Karpas-422 (cell line): Measurements from ENCODE around the gene GLIS1. TPM values are rescaled to one million over a fixed set of nuclear protein-coding genes. Genes with fewer than 3 reads are reported as not detected.

ENCODE experiments used
- DNase-seq: peaks from one replicate; pipeline ENCODE4 v3.0.0-alpha.2; 2015
- H2AFZ ChIP-seq: fragments of 200-600 bp; sonication (generic); 2 replicates; pipeline ENCODE4 v1.6.1; 2014; ENCODE audit warnings: antibody characterized with exemption, low read length, mixed read lengths
- H3K27ac ChIP-seq: fragments of 200-600 bp; sonication (generic); 2 replicates; pipeline ENCODE4 v1.5.1; 2014; ENCODE audit warnings: mild to moderate bottlenecking, low read length, moderate library complexity
- H3K27me3 ChIP-seq: fragments of 200-600 bp; sonication (generic); 2 replicates; pipeline ENCODE4 v1.6.1; 2014; ENCODE audit warnings: low read length, mixed read lengths
- H3K36me3 ChIP-seq: fragments of 200-600 bp; sonication (generic); 2 replicates; pipeline ENCODE4 v1.6.1; 2014; ENCODE audit warnings: low read length, mixed read lengths; ENCODE audit not compliant: insufficient read depth
- H3K4me1 ChIP-seq: fragments of 200-600 bp; sonication (generic); 2 replicates; pipeline ENCODE4 v1.6.1; 2014; ENCODE audit warnings: mild to moderate bottlenecking, low read length, mixed read lengths
- H3K4me2 ChIP-seq: fragments of 200-600 bp; sonication (generic); 2 replicates; pipeline ENCODE4 v1.6.1; 2014; ENCODE audit warnings: low read length, low read depth, mild to moderate bottlenecking; ENCODE audit not compliant: poor library complexity, severe bottlenecking
- H3K4me3 ChIP-seq: fragments of 200-600 bp; sonication (generic); 2 replicates; pipeline ENCODE4 v1.5.1; 2014; ENCODE audit warnings: mild to moderate bottlenecking, antibody characterized with exemption, low read length, mixed read lengths
- H3K79me2 ChIP-seq: fragments of 200-600 bp; sonication (generic); 2 replicates; pipeline ENCODE4 v1.6.1; 2014; ENCODE audit warnings: mild to moderate bottlenecking, low read length, mixed read lengths
- H3K9ac ChIP-seq: fragments of 200-600 bp; sonication (generic); 2 replicates; pipeline ENCODE4 v1.6.0; 2014; ENCODE audit warnings: low read length
- H3K9me2 ChIP-seq: fragments of 200-600 bp; sonication (generic), shearing (Covaris generic); replicated peaks from 2 replicates; pipeline ENCODE4 v1.6.0; 2014; ENCODE audit warnings: mild to moderate bottlenecking, low read length, moderate library complexity; ENCODE audit not compliant: insufficient read depth
- H3K9me3 ChIP-seq: fragments of 300-700, 200-600 bp; sonication (generic); 2 replicates; pipeline ENCODE4 v1.6.1; 2014; ENCODE audit warnings: low read length, mixed read lengths
- H4K20me1 ChIP-seq: fragments of 200-600 bp; sonication (generic); 2 replicates; pipeline ENCODE4 v1.6.1; 2014; ENCODE audit warnings: mild to moderate bottlenecking, antibody characterized with exemption, low read length, low read depth; ENCODE audit not compliant: insufficient read depth
- total RNA-seq: library from RNA; depleted of rRNA; stranded (reverse); fragments of >200 nt; shearing (Covaris generic); gene quantifications from 2 replicates; pipeline ENCODE4 v1.2.3, GENCODE V29; 2014; ENCODE audit warnings: low replicate concordance

Gene GLIS1
- total RNA-seq, 1 experiment from 2014 or later: not detected

DNA sequence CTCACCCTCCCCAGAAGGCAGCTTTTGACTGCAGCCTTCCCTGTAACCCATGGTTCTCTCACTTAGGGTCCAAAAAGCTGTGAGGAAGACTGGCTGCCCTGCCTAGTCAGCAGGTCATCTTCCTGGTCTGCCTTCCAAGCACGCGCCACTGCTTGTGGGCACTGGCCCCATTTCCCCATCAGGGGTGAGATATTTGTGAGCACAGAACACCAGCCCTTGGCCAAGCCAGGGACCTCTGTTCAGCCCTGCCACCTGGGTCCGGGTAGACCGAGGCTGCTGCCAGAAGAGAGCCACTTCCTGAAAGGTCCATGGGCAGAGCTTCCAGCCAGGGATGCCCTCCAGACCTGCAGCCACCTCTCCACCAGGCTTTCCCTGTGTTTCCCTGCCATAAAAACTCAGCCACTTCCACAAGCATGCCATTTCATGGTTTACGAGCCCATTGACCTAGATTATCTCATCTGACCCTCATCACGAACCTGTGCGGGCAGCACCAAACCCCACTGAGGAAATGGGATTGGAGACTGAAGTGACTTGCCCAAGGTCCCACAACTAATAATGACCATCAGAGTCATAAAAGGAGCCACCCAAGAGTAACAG is 40.5 kb downstream of the GLIS1 start:
- H3K9me2 ChIP-seq: no peaks in the 10 kb centered on the region
- H3K4me3 ChIP-seq: no peak overlapping the region
- no peak overlapping the region for H3K9ac ChIP-seq
- DNase-seq: no peak
- H3K4me2 ChIP-seq: no peak overlapping the region
- H2AFZ ChIP-seq: no peak overlapping the region
- H3K9me3 ChIP-seq: no peaks in the 10 kb centered on the region
- no peak overlapping the region for H3K27ac ChIP-seq
- H3K79me2 ChIP-seq: no peaks in the 10 kb centered on the region
- no peaks in the 10 kb centered on the region for H4K20me1 ChIP-seq
- no peaks in the 10 kb centered on the region for H3K4me1 ChIP-seq
- H3K36me3 ChIP-seq: no peaks in the 10 kb centered on the region
- H3K27me3 ChIP-seq: no peaks in the 10 kb centered on the region

DNA sequence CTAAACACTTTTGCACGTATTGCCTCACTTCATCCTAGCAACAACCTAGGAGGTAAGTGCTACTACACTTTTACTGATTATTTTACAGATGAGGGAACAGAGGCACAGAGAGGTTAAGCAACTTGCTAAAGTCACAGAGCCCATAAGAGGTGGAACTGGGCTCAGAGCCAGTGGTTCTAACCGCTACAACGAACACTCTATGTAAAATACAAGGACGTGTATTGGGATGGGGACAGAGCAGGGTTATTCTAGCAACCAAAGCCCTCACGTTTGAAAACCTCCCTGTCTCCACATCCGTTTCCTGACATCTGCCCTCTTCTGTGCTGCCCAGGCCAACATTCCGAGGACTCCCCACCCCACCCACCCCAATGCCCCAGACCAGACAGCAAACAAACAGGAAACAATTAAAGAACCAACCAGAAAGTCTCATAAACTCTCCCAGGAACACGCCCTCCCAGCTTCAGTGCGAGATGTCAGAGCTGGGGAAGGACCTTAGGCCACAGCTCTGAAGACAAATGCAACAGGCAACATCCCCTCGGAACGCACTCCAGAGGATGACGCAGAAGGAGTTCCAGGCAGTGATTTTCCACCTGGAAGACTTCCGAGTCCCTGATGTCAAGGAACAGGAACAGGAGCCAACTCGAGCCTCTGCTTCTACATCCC is 41.1 kb downstream of the GLIS1 start:
- H3K9me2 ChIP-seq: no peaks in the 10 kb centered on the region
- no peaks in the 10 kb centered on the region for H3K27me3 ChIP-seq
- H3K79me2 ChIP-seq: no peaks in the 10 kb centered on the region
- H2AFZ ChIP-seq: no peak overlapping the region
- H3K9me3 ChIP-seq: no peaks in the 10 kb centered on the region
- H3K4me3 ChIP-seq: no peak overlapping the region
- DNase-seq: no peak
- H3K4me2 ChIP-seq: no peak overlapping the region
- no peak overlapping the region for H3K9ac ChIP-seq
- H3K36me3 ChIP-seq: no peaks in the 10 kb centered on the region
- no peaks in the 10 kb centered on the region for H4K20me1 ChIP-seq
- no peaks in the 10 kb centered on the region for H3K4me1 ChIP-seq
- no peak overlapping the region for H3K27ac ChIP-seq

DNA sequence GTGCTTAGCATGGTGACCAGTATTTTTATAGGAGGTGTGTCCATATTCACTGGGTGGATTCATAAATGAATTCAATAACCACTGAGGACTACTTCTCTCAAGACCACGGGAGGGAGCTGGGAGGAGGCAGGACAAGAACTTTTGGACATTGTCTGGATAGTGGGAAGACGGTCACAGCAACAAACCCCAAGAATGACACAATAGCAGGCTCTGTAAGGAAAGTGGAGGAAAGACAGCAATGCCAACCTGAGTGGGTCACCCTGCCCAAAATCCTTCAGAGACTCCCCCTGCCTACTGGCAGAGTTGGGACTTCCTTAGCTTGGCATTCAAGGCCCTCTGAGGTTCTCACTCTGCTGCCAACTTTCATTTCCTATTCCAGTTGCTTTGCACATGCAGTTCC is 42.0 kb downstream of the GLIS1 start:
- H3K9ac ChIP-seq: no peak overlapping the region
- DNase-seq: no peak
- no peaks in the 10 kb centered on the region for H3K9me2 ChIP-seq
- H2AFZ ChIP-seq: no peak overlapping the region
- H3K27ac ChIP-seq: no peak overlapping the region
- no peaks in the 10 kb centered on the region for H3K36me3 ChIP-seq
- no peaks in the 10 kb centered on the region for H3K79me2 ChIP-seq
- H3K4me1 ChIP-seq: no peaks in the 10 kb centered on the region
- no peak overlapping the region for H3K4me2 ChIP-seq
- no peaks in the 10 kb centered on the region for H3K9me3 ChIP-seq
- no peaks in the 10 kb centered on the region for H3K27me3 ChIP-seq
- no peak overlapping the region for H3K4me3 ChIP-seq
- H4K20me1 ChIP-seq: no peaks in the 10 kb centered on the region

DNA sequence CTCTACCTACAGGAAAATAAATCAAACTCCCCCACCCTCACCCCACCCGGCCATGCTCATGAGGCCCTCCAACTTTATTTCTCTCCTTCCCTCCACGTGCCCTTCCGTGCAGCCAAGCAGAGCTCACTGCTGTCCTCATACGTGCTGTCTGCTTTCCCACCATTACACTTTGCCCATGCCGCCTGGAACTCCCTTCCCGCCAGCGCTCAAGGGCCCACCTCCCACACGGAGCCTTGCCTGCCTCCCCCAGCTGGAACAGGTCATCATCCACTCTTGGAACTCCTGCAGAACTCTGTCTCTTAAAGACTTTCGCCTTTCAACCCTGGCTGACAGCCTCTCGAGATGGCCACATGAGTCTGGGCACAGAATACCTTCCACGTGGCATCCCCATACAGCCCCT is 42.4 kb downstream of the GLIS1 start:
- Histone ChIP-seq H3K4me1 (no peaks in the 10 kb centered on the region), H3K36me3 (no peaks in the 10 kb centered on the region), H3K9me3 (no peaks in the 10 kb centered on the region), H4K20me1 (no peaks in the 10 kb centered on the region), H3K79me2 (no peaks in the 10 kb centered on the region), H3K4me2 (no peak overlapping the region), H3K4me3 (no peak overlapping the region), H3K27me3 (no peaks in the 10 kb centered on the region), H2AFZ (no peak overlapping the region), H3K9ac (no peak overlapping the region), H3K27ac (no peak overlapping the region), H3K9me2 (no peaks in the 10 kb centered on the region)
- DNase-seq: no peak

DNA sequence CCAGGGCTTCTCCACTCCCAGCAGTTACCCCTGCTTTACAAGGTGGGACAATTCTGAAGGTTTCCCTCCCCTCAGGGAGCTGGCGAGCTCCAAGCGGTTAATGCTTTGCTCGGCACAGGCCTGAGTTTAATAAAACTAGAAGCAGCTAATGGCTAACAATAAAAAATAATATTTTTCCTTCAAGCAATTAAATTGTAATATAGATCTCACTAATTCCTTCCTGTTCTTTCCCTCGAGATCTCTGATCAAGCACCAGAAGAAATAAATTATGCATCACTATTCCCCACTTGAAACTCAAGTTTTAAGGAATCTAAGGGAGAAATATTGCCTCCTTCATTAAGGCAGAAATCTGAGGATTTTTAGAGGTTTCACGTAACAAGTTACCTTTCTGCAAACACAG is 42.9 kb downstream of the GLIS1 start:
- no peaks in the 10 kb centered on the region for H3K9me2 ChIP-seq
- H3K79me2 ChIP-seq: no peaks in the 10 kb centered on the region
- no peak overlapping the region for H3K4me3 ChIP-seq
- H3K4me2 ChIP-seq: no peak overlapping the region
- H3K27ac ChIP-seq: no peak overlapping the region
- H3K9ac ChIP-seq: no peak overlapping the region
- H3K27me3 ChIP-seq: no peaks in the 10 kb centered on the region
- DNase-seq: no peak
- H3K9me3 ChIP-seq: no peaks in the 10 kb centered on the region
- no peaks in the 10 kb centered on the region for H3K36me3 ChIP-seq
- H4K20me1 ChIP-seq: no peaks in the 10 kb centered on the region
- H3K4me1 ChIP-seq: no peaks in the 10 kb centered on the region
- no peak overlapping the region for H2AFZ ChIP-seq

DNA sequence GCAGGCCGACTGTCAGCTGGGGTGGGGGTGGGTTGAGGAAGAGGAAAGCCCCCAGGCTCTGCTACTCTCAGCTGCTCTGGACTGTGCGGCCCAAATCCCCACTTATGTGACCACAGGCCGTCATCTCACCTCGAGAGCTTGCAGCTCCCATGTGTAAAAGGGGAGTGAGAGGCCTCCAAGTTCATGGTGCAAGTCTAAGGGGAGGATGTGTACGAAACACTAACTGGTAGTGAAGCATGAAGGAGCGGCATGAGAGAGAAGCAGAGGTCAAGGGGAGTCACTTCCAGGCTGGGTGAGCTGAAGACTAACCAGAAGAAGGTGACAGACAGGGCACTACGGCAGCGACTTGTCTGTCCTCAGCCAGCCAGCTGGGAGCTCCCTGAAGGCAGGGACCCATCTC is 43.8 kb downstream of the GLIS1 start:
- H3K9me3 ChIP-seq: no peaks in the 10 kb centered on the region
- no peak overlapping the region for H3K9ac ChIP-seq
- no peaks in the 10 kb centered on the region for H3K36me3 ChIP-seq
- H3K4me1 ChIP-seq: no peaks in the 10 kb centered on the region
- H3K27ac ChIP-seq: no peak overlapping the region
- no peak overlapping the region for H3K4me3 ChIP-seq
- H3K79me2 ChIP-seq: no peaks in the 10 kb centered on the region
- H3K27me3 ChIP-seq: no peaks in the 10 kb centered on the region
- H4K20me1 ChIP-seq: no peaks in the 10 kb centered on the region
- H3K4me2 ChIP-seq: no peak overlapping the region
- no peak for DNase-seq
- H3K9me2 ChIP-seq: no peaks in the 10 kb centered on the region
- no peak overlapping the region for H2AFZ ChIP-seq

DNA sequence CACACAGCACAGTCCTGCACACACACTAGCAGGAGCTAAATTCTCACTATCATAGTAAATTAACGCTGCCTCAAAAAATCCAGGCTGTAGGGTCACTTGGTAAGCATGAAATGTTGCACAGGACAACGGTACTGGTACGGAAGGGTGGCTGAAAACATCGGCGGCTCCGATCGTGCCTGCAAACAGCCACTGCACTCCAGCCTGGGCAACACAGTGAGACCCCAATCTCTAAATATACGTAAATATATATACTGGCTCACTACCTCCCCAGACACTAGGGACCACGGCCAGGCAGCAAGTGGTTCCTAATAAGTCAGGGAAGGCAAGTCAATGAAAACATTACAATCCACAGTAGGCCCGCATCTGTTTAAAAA is 44.3 kb downstream of the GLIS1 start:
- Histone ChIP-seq H3K9me3 (no peaks in the 10 kb centered on the region), H3K4me3 (no peak overlapping the region), H3K4me1 (no peaks in the 10 kb centered on the region), H3K9me2 (no peaks in the 10 kb centered on the region), H3K27ac (no peak overlapping the region), H3K9ac (no peak overlapping the region), H3K79me2 (no peaks in the 10 kb centered on the region), H3K4me2 (no peak overlapping the region), H4K20me1 (no peaks in the 10 kb centered on the region), H3K36me3 (no peaks in the 10 kb centered on the region), H2AFZ (no peak overlapping the region), H3K27me3 (no peaks in the 10 kb centered on the region)
- DNase-seq: no peak

DNA sequence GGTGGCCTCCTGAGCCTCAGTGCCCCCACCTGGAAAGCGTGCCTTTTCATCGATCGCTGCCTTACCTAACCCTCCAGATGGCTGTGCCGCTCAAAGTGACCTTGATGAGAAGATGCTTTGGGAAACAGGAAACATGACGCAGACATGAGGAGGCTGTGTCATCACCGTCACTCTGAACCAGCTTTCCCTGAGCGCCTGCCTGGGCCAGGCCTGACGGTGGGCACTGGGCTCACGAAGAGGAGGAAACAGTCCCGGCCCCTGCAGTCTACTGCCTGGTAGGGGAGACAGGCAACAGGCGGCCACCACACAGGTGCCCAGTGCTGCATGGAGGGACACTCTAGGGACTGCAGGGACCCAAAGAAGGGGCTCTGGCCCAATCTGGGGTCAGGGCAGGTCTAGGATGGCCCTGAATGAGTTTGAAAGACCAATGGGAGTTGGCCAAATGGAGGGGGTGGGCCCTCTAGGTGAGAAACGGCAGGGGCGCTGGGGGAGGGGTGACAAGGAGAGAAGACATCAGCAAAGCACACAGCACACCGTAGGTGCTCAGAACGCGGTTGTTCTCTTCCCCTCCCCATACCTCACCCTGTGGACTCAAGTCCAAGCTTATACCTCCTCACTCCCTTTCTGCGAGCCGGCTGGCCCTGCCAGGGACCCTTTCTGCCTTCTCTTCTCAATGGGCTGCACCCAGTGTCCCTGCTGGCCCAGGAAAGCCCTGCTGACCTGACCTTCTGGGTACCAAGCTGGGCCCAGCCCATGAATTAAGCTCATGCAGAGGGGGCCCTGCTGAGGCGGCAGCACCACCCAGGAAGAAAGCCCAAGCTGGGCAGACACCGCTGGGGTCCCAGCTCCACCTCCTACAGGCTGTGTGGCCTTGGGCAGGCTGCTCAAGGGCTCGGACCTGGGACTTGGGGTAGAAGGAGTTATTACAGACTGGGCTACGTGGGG is 44.9 kb downstream of the GLIS1 start:
- Histone ChIP-seq H3K4me1 (no peaks in the 10 kb centered on the region), H4K20me1 (no peaks in the 10 kb centered on the region), H3K36me3 (no peaks in the 10 kb centered on the region), H3K27ac (no peak overlapping the region), H3K4me2 (no peak overlapping the region), H3K9ac (no peak overlapping the region), H3K9me2 (no peaks in the 10 kb centered on the region), H3K79me2 (no peaks in the 10 kb centered on the region), H3K9me3 (no peaks in the 10 kb centered on the region), H3K27me3 (no peaks in the 10 kb centered on the region), H3K4me3 (no peak overlapping the region), H2AFZ (no peak overlapping the region)
- DNase-seq: no peak
